Prostate gland (tissue), 2 donors: ENCODE data around the gene SDHC. TPM values are rescaled to one million over a fixed set of nuclear protein-coding genes. Genes with fewer than 3 reads are reported as not detected.

Experiments
- DNase-seq: peaks from one replicate; pipeline ENCODE4 v3.0.0-alpha.2; 2019; ENCODE audit warnings: low spot score
- H3K27ac ChIP-seq, 2 donors: fragments of 200-600 bp; sonication (generic); 2 replicates each; pipeline ENCODE4 v1.5.1; 2017 to 2019
- H3K27me3 ChIP-seq: fragments of 200-600 bp; sonication (generic); replicated peaks from 2 replicates; pipeline ENCODE4 v1.5.1; 2019; ENCODE audit not compliant: insufficient read depth
- H3K36me3 ChIP-seq, 2 donors: fragments of 200-600 bp; sonication (generic); 1 replicate in 1 of 2; 2 replicates in 1 of 2; pipeline versions ENCODE4 v1.5.1 to v1.8.1; 2017 to 2019
- H3K4me1 ChIP-seq: fragments of 200-600 bp; sonication (generic); replicated peaks from 2 replicates; pipeline ENCODE4 v1.5.1; 2019
- H3K4me3 ChIP-seq, 2 donors: fragments of 200-600 bp; sonication (generic); 2 replicates each; pipeline ENCODE4 v1.5.1; 2017 to 2019
- H3K9me3 ChIP-seq: fragments of 200-600 bp; sonication (generic); 2 replicates; pipeline ENCODE4 v1.5.1; 2017
- POLR2A ChIP-seq: fragments of 450-650 bp; IDR thresholded peaks from one replicate; pipeline ENCODE4 v1.6.1; 2016; ENCODE audit warnings: antibody characterized with exemption, mild to moderate bottlenecking
- POLR2AphosphoS5 ChIP-seq: sonication (generic); formaldehyde crosslinking; IDR thresholded peaks from one replicate; pipeline ENCODE4 v1.6.1; 2017; ENCODE audit warnings: antibody characterized with exemption
- WGBS: methylation state at CpG from one replicate; pipeline ENCODE4 v1.1.5; 2018; 5-methylcytosine and 5-hydroxymethylcytosine counted together
- intact Hi-C: fragments of 100-400 bp; cut with DNase I; formaldehyde crosslinking; loops from one replicate; pipeline ENCODE4 v1.14.2; 2022
- total RNA-seq, 2 donors: library from RNA; depleted of rRNA; stranded (reverse); fragments of >200 nt; gene quantifications; one replicate each; pipeline ENCODE4 v1.1.0, GENCODE V29; 2016
- TF ChIP-seq, protein P1 (sequence below), 4 experiments: fragments of 200-600 bp in 2 of 4; fragments of 450-650 bp in 2 of 4; sonication (generic) in 2 of 4; IDR thresholded peaks; 1 replicate in 3 of 4; 2 replicates in 1 of 4; pipeline ENCODE4 v1.5.1; 2016 to 2019; ENCODE audit warnings: antibody characterized with exemption in 4 of 4, mild to moderate bottlenecking in 2 of 4, moderate library complexity in 2 of 4

The SDHC gene
- total RNA-seq, 2 donors from 2014 or later, result 59.0 to 107 TPM

DNA sequence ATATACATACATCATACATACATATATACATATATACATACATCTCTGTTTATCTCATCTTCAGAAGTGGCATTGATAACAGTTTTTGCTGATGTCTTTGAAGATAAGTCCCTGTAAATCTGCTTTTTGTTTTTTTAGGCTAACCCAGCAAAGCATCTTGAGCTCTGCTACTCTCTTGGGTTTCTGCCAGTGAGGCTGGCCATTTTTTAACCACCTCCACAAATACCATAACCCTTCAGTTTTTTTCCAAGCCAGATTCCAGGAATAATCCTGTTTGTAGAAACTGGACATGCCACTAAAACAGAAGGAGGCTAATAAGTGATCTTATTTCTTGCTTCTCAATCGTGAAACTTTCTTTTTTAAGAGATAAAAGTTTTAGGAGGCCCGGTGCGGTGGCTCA, 21.6 kb downstream of the SDHC start:
- Histone ChIP-seq H3K9me3 (no peaks in the 10 kb centered on the region), H3K36me3 (no peaks in the 10 kb centered on the region)

DNA sequence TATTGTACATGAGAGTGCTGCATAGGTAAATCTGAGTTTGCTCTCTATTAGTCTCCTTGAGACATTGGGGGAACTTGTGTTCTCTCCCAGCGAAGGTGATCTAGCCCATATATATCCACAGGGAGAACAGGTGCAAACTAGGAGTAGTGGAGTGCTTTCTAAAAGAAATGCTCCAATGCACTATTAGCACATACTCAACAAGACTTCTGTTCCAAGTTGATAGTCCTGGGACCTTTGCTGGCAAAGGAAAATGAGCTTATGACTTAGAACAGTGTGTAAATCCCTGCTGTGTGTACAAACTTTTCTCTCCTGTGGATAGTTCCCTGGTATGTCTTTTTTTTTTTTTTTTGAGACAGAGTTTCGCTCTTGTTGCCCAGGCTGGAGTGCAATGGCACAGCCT, 28.0 kb downstream of the SDHC start:
- no peak overlapping the region for H3K27ac ChIP-seq
- intact Hi-C loops, result no loop called here
- DNase-seq, result no peak
- no peak for TF ChIP-seq POLR2A
- no peak for TF ChIP-seq POLR2AphosphoS5
- 91% methylated on average over 2 of the region's 2 CpGs for WGBS
- H3K27me3 ChIP-seq, result no peaks in the 10 kb centered on the region
- H3K4me3 ChIP-seq, result no peak overlapping the region
- H3K4me1 ChIP-seq, result no peaks in the 10 kb centered on the region
- H3K9me3 ChIP-seq, result no peaks in the 10 kb centered on the region
- H3K36me3 ChIP-seq, result peaks cover 2 to 5% of the 10 kb centered on the region in 2 donors

More for the DNA sequence above, 21.6 kb downstream of the SDHC start:
- TF ChIP-seq POLR2AphosphoS5 (no peak), POLR2A (no peak)
- TF ChIP-seq, protein P1, sequence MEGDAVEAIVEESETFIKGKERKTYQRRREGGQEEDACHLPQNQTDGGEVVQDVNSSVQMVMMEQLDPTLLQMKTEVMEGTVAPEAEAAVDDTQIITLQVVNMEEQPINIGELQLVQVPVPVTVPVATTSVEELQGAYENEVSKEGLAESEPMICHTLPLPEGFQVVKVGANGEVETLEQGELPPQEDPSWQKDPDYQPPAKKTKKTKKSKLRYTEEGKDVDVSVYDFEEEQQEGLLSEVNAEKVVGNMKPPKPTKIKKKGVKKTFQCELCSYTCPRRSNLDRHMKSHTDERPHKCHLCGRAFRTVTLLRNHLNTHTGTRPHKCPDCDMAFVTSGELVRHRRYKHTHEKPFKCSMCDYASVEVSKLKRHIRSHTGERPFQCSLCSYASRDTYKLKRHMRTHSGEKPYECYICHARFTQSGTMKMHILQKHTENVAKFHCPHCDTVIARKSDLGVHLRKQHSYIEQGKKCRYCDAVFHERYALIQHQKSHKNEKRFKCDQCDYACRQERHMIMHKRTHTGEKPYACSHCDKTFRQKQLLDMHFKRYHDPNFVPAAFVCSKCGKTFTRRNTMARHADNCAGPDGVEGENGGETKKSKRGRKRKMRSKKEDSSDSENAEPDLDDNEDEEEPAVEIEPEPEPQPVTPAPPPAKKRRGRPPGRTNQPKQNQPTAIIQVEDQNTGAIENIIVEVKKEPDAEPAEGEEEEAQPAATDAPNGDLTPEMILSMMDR (IDR thresholded peaks at IDR 0.05), result no peak
- Histone ChIP-seq H3K27me3 (no peaks in the 10 kb centered on the region), H3K4me3 (no peak overlapping the region), H3K27ac (no peak overlapping the region), H3K4me1 (no peaks in the 10 kb centered on the region)
- 82% methylated on average over 3 of the region's 3 CpGs for WGBS
- DNase-seq, result no peak
- intact Hi-C loops, result no loop called here

DNA sequence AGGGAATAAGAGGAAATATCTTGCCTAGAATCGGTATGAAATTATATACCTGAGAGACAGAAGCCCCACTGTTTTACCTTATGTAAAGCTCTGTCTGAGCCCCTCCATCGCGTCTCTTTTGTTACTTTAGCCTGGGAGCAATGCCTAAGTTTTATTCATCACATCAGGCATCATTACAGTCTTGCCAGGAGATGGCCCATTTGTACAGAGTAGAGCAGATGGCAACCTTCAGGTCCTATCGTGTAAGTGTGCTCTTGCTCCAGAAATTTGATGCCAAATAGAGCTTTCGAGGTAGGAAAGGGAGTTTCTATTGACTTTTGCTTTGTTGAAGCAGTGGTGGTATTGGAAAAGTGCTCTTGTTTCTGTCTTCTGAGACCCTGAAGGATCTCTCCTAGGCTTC, 28.6 kb downstream of the SDHC start:
- H3K27ac ChIP-seq, result no peak overlapping the region
- H3K9me3 ChIP-seq, result no peaks in the 10 kb centered on the region
- intact Hi-C loops, result no loop called here
- DNase-seq, result no peak
- H3K27me3 ChIP-seq, result no peaks in the 10 kb centered on the region
- peaks cover 2 to 5% of the 10 kb centered on the region in 2 donors for H3K36me3 ChIP-seq
- H3K4me3 ChIP-seq, result no peak overlapping the region
- H3K4me1 ChIP-seq, result no peaks in the 10 kb centered on the region
- WGBS, result 88% methylated on average over 5 of the region's 5 CpGs
- TF ChIP-seq, protein P1 (IDR thresholded peaks at IDR 0.05), result no peak
- TF ChIP-seq POLR2AphosphoS5, result no peak
- TF ChIP-seq POLR2A, result no peak

DNA sequence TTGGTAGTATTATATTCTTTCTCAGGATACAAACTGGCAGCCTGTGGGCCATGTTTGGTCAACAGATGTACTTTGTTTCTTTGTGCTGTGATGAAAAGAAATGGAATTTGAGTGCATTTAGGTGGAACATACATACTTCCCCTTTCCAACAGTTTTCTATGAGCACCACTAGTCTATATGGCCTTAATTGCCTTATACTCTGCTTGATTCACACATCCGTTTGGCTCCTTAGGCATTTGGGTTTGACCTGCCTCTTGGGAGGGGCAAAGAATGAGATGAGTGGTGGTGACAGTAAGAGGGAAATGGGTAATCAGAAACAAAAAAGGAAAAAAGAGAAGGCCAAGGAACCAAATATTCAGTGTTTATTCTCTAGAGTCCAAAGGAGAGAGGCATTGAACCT, 36.5 kb downstream of the SDHC start:
- no peak for DNase-seq
- WGBS, result 92% methylated on average over 1 of the region's 1 CpG
- Histone ChIP-seq H3K36me3 (peaks cover 0 to 2% of the 10 kb centered on the region in 2 donors), H3K27me3 (no peaks in the 10 kb centered on the region), H3K4me1 (no peaks in the 10 kb centered on the region), H3K27ac (no peak overlapping the region), H3K9me3 (no peaks in the 10 kb centered on the region), H3K4me3 (no peak overlapping the region)
- intact Hi-C loops, result no loop called here
- TF ChIP-seq POLR2A (no peak), POLR2AphosphoS5 (no peak)
- TF ChIP-seq, protein P1 (IDR thresholded peaks at IDR 0.05), result no peak

DNA sequence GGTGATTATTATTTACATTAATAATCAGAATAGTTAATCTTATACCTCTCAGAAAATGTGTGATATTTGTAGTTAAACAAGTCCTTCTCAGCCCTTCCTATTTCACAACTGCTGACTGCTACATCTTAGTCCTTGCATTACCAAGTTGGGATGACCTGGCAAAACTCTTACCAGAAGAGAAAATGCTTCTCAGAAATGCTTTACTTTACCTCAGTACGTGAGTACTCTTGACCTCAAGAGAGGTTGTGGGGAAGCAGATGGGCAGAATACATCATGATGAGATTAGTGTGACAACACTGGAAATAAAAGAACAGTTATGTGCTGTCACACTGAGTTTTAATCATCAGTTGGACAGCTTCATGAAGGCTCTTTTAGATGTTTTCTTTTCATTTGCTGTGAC, 37.3 kb downstream of the SDHC start:
- Histone ChIP-seq H3K27ac (no peak overlapping the region), H3K36me3 (peaks cover 0 to 2% of the 10 kb centered on the region in 2 donors), H3K9me3 (no peaks in the 10 kb centered on the region), H3K4me1 (no peaks in the 10 kb centered on the region), H3K4me3 (no peak overlapping the region), H3K27me3 (no peaks in the 10 kb centered on the region)
- DNase-seq, result no peak
- 70% methylated on average over 1 of the region's 1 CpG for WGBS
- intact Hi-C loops, result no loop called here
- TF ChIP-seq, protein P1 (IDR thresholded peaks at IDR 0.05), result no peak
- no peak for TF ChIP-seq POLR2A
- TF ChIP-seq POLR2AphosphoS5, result no peak
